Right atrium auricular region (tissue), 2 donors: ENCODE measurements around the gene NEK5. TPM values are rescaled to one million over a fixed set of nuclear protein-coding genes. Genes with fewer than 3 reads are reported as not detected.
"Not testable (repeated sequence)": the region's sequence is repeated elsewhere in the genome, so short reads cannot be mapped to it uniquely, and the experiment has no call there.

Source experiments
- DNase-seq: peaks from one replicate; pipeline ENCODE4 v3.0.0-alpha.2; 2019; ENCODE audit warnings: low spot score
- H3K27ac ChIP-seq, 2 donors: fragments of 200-600 bp; sonication (generic); 1 replicate in 1 of 2; 2 replicates in 1 of 2; pipeline ENCODE4 v1.5.1; 2016 to 2019
- H3K27me3 ChIP-seq, 2 donors: fragments of 200-600 bp; sonication (generic); one replicate each; pipeline versions ENCODE4 v1.5.1 to v1.6.0; 2017 to 2019
- H3K36me3 ChIP-seq: fragments of 200-600 bp; sonication (generic); one replicate; pipeline ENCODE4 v1.5.1; 2016
- H3K4me1 ChIP-seq, 2 donors: fragments of 200-600 bp; sonication (generic); one replicate each; pipeline versions ENCODE4 v1.5.1 to v1.6.0; 2017 to 2019
- H3K4me3 ChIP-seq, 2 donors: fragments of 200-600 bp; sonication (generic); 1 replicate in 1 of 2; 2 replicates in 1 of 2; pipeline ENCODE4 v1.5.1; 2017 to 2019; ENCODE audit warnings: mild to moderate bottlenecking in 1 of 2, moderate library complexity in 1 of 2
- H3K9me3 ChIP-seq, 2 donors: fragments of 200-600 bp; sonication (generic); one replicate each; pipeline ENCODE4 v1.5.1; 2019
- CTCF ChIP-seq, 2 donors: fragments of 200-600 bp; sonication (generic); IDR thresholded peaks; one replicate each; pipeline ENCODE4 v1.5.1; 2019; ENCODE audit warnings: antibody characterized with exemption in 2 of 2
- total RNA-seq, 2 donors: library from RNA; depleted of rRNA; stranded (reverse); fragments of >200 nt; gene quantifications; one replicate each; pipeline ENCODE4 v1.1.0, GENCODE V29; 2016

NEK5 gene
- total RNA-seq, 2 donors from 2014 or later: 0.55 to 1.1 TPM

GRCh38 chr13:52033039-52033438 lies 95.8 kb downstream of the NEK5 start:
- Histone ChIP-seq H3K27me3 (no peaks in the 10 kb centered on the region), H3K4me3 (no peak overlapping the region), H3K36me3 (peaks cover 10% of the 10 kb centered on the region), H3K9me3 (no peaks in the 10 kb centered on the region), H3K27ac (no peak overlapping the region), H3K4me1 (no peaks in the 10 kb centered on the region)
- no peak for TF ChIP-seq CTCF (IDR thresholded peaks at IDR 0.05)
- no peak for DNase-seq

GRCh38 chr13:52030401-52030800 lies 98.5 kb downstream of the NEK5 start:
- H3K36me3 ChIP-seq: peaks cover 10% of the 10 kb centered on the region
- H3K4me3 ChIP-seq, H3K4me1 ChIP-seq, H3K27ac ChIP-seq, H3K9me3 ChIP-seq, H3K27me3 ChIP-seq, DNase-seq: not testable (repeated sequence)

GRCh38 chr13:52029569-52029968 lies 99.3 kb downstream of the NEK5 start:
- H3K9me3 ChIP-seq: no peaks in the 10 kb centered on the region
- peaks cover 10% of the 10 kb centered on the region for H3K36me3 ChIP-seq
- no peaks in the 10 kb centered on the region for H3K27me3 ChIP-seq
- TF ChIP-seq CTCF (IDR thresholded peaks at IDR 0.05): no peak
- no peak for DNase-seq
- no peak overlapping the region for H3K27ac ChIP-seq
- no peaks in the 10 kb centered on the region for H3K4me1 ChIP-seq
- H3K4me3 ChIP-seq: no peak overlapping the region

GRCh38 chr13:52027832-52028231 lies 101.0 kb downstream of the NEK5 start:
- no peak for DNase-seq
- Histone ChIP-seq H3K4me3 (no peak overlapping the region), H3K4me1 (no peaks in the 10 kb centered on the region), H3K27ac (no peak overlapping the region), H3K9me3 (no peaks in the 10 kb centered on the region), H3K27me3 (no peaks in the 10 kb centered on the region), H3K36me3 (peaks cover 10% of the 10 kb centered on the region)
- no peak for TF ChIP-seq CTCF (IDR thresholded peaks at IDR 0.05)

- Histone ChIP-seq H3K4me3 (no peak overlapping the region), H3K27me3 (no peaks in the 10 kb centered on the region), H3K36me3 (peaks cover 10% of the 10 kb centered on the region), H3K27ac (no peak overlapping the region), H3K4me1 (no peaks in the 10 kb centered on the region), H3K9me3 (no peaks in the 10 kb centered on the region)
- DNase-seq: no peak
- no peak for TF ChIP-seq CTCF (IDR thresholded peaks at IDR 0.05)
These were observed 102.6 kb downstream of the NEK5 start for GRCh38 chr13:52026246-52026626.

- TF ChIP-seq CTCF (IDR thresholded peaks at IDR 0.05): no peak
- H3K4me3 ChIP-seq: no peak overlapping the region
- no peak for DNase-seq
- no peaks in the 10 kb centered on the region for H3K4me1 ChIP-seq
- no peaks in the 10 kb centered on the region for H3K27me3 ChIP-seq
- no peak overlapping the region for H3K27ac ChIP-seq
- H3K36me3 ChIP-seq: peaks cover 14% of the 10 kb centered on the region
- no peaks in the 10 kb centered on the region for H3K9me3 ChIP-seq
These were observed 103.2 kb downstream of the NEK5 start for GRCh38 chr13:52025475-52026245.
